CD14-positive monocyte (primary cell): ENCODE data around the gene MEF2B. TPM values are rescaled to one million over a fixed set of nuclear protein-coding genes. Genes with fewer than 3 reads are reported as not detected.

Experiments used
- DNase-seq, 3 donors: peaks; one replicate each; pipeline ENCODE4 v3.0.0-alpha.2; 2011 to 2022
- H2AFZ ChIP-seq: 2 replicates; pipeline ENCODE4 v1.6.0; 2012; ENCODE audit warnings: mild to moderate bottlenecking, low read depth, low read length, inconsistent platforms; ENCODE audit not compliant: insufficient read depth, poor library complexity, severe bottlenecking
- H3K27ac ChIP-seq, 2 donors: 1 replicate in 1 of 2; 2 replicates in 1 of 2; pipeline ENCODE4 v1.5.1; 2012 to 2013; ENCODE audit warnings: low read length in 2 of 2, control low read depth in 1 of 2, inconsistent platforms in 1 of 2, low read depth in 1 of 2, mild to moderate bottlenecking in 1 of 2
- H3K27me3 ChIP-seq, 2 donors: one replicate each; pipeline versions ENCODE4 v1.6.0 to v1.6.1; 2011 to 2013; ENCODE audit warnings: low read length in 2 of 2; ENCODE audit not compliant: control insufficient read depth in 2 of 2, insufficient read depth in 2 of 2
- H3K36me3 ChIP-seq, 2 donors: replicated peaks in 1 of 2; 1 replicate in 1 of 2; 2 replicates in 1 of 2; pipeline versions ENCODE4 v1.5.1 to v1.6.1; 2012 to 2013; ENCODE audit warnings: low read length in 2 of 2, control low read depth in 1 of 2, inconsistent platforms in 1 of 2, mild to moderate bottlenecking in 1 of 2; ENCODE audit not compliant: insufficient read depth in 2 of 2, control insufficient read depth in 1 of 2
- H3K4me1 ChIP-seq, 2 donors: 1 replicate in 1 of 2; 2 replicates in 1 of 2; pipeline versions ENCODE4 v1.5.1 to v1.6.1; 2012 to 2013; ENCODE audit warnings: low read length in 2 of 2, control low read depth in 1 of 2, inconsistent platforms in 1 of 2, mild to moderate bottlenecking in 1 of 2, moderate library complexity in 1 of 2; ENCODE audit not compliant: insufficient read depth in 2 of 2, control insufficient read depth in 1 of 2
- H3K4me2 ChIP-seq: replicated peaks from 2 replicates; pipeline ENCODE3; 2012; ENCODE audit warnings: low read length, moderate library complexity, mild to moderate bottlenecking; ENCODE audit not compliant: poor library complexity, severe bottlenecking; ENCODE audit errors: extremely low read depth
- H3K4me3 ChIP-seq, 3 experiments: fragments of 200-600 bp in 1 of 3; sonication (generic) in 1 of 3; replicated peaks in 1 of 3; 1 replicate in 2 of 3; 2 replicates in 1 of 3; pipeline ENCODE4 v1.5.1; 2011 to 2013; ENCODE audit warnings: low read length in 3 of 3, mild to moderate bottlenecking in 3 of 3, control low read depth in 2 of 3, low read depth in 2 of 3, inconsistent platforms in 1 of 3, moderate library complexity in 1 of 3
- H3K79me2 ChIP-seq: 2 replicates; pipeline ENCODE4 v1.6.0; 2012; ENCODE audit warnings: mild to moderate bottlenecking, control low read depth, inconsistent platforms, low read length, moderate library complexity; ENCODE audit not compliant: insufficient read depth
- H3K9ac ChIP-seq: 2 replicates; pipeline ENCODE4 v1.6.0; 2017; ENCODE audit warnings: low read length, mild to moderate bottlenecking; ENCODE audit not compliant: insufficient read depth, poor library complexity, severe bottlenecking
- H3K9me3 ChIP-seq, 2 donors: replicated peaks in 1 of 2; 1 replicate in 1 of 2; 2 replicates in 1 of 2; pipeline versions ENCODE4 v1.5.1 to v1.6.1; 2012 to 2013; ENCODE audit warnings: low read length in 2 of 2, control low read depth in 1 of 2; ENCODE audit not compliant: control insufficient read depth in 1 of 2, insufficient read depth in 1 of 2
- H4K20me1 ChIP-seq: 2 replicates; pipeline ENCODE4 v1.6.0; 2012; ENCODE audit warnings: mild to moderate bottlenecking, low read length, control low read depth, moderate library complexity; ENCODE audit not compliant: insufficient read depth
- H3K27ac Mint-ChIP-seq, 7 donors: one replicate each; pipeline ENCODE4 v1.8.0; 2020; ENCODE audit warnings: mild to moderate bottlenecking in 7 of 7, mixed read lengths in 7 of 7, moderate library complexity in 6 of 7, inconsistent platforms in 2 of 7
- H3K27me3 Mint-ChIP-seq, 3 donors: one replicate each; pipeline ENCODE4 v1.8.0; 2021 to 2022; ENCODE audit warnings: low read depth in 3 of 3, mild to moderate bottlenecking in 3 of 3, mixed read lengths in 3 of 3, moderate library complexity in 3 of 3, inconsistent platforms in 1 of 3
- H3K36me3 Mint-ChIP-seq, 2 donors: one replicate each; pipeline ENCODE4 v1.8.0; 2020; ENCODE audit warnings: mixed read lengths in 2 of 2, inconsistent platforms in 1 of 2, mild to moderate bottlenecking in 1 of 2
- H3K4me1 Mint-ChIP-seq: one replicate; pipeline ENCODE4 v1.8.0; 2020; ENCODE audit warnings: mild to moderate bottlenecking, mixed read lengths
- H3K4me3 Mint-ChIP-seq, 2 donors: one replicate each; pipeline ENCODE4 v1.8.0; 2020; ENCODE audit warnings: mild to moderate bottlenecking in 2 of 2, mixed read lengths in 2 of 2, moderate library complexity in 1 of 2
- H3K9me3 Mint-ChIP-seq, 7 donors: one replicate each; pipeline ENCODE4 v1.8.0; 2020 to 2022; ENCODE audit warnings: mixed read lengths in 7 of 7, mild to moderate bottlenecking in 6 of 7, moderate library complexity in 6 of 7, inconsistent platforms in 2 of 7
- CTCF ChIP-seq: fragments of 200-600 bp; IDR thresholded peaks from one replicate; pipeline ENCODE4 v1.8.0; 2022; ENCODE audit warnings: antibody characterized with exemption, mild to moderate bottlenecking
- WGBS: methylation state at CpG from one replicate; pipeline ENCODE4 v1.1.5; 2013; ENCODE audit warnings: missing lambda C conversion rate; ENCODE audit not compliant: insufficient coverage; 5-methylcytosine and 5-hydroxymethylcytosine counted together
- intact Hi-C, 2 donors: fragments of 100-400 bp; cut with micrococcal nuclease; formaldehyde crosslinking; loops; one replicate each; pipeline versions ENCODE4 v1.15.0 to v1.15.1; 2023
- polyA plus RNA-seq, 3 donors: library from polyadenylated mRNA; depleted of rRNA in 1 of 3; unstranded in 2 of 3; stranded (reverse) in 1 of 3; fragments of 300-500 nt in 2 of 3; fragments of >200 nt in 1 of 3; fragmentation: Illumina TruSeq in 2 of 3; gene quantifications; 1 replicate in 2 of 3; 2 replicates in 1 of 3; pipeline ENCODE4 v1.2.3, GENCODE V29; 2012 to 2021

MEF2B gene
- polyA plus RNA-seq, 3 donors: 0.15 to 1.8 (median 0.30) TPM

- no peak overlapping the region for H3K9ac ChIP-seq
- H3K4me1 ChIP-seq: no peaks in the 10 kb centered on the region
- no peaks in the 10 kb centered on the region for H3K79me2 ChIP-seq
- TF ChIP-seq CTCF: no peak
- no peaks in the 10 kb centered on the region for H4K20me1 ChIP-seq
- Mint-ChIP-seq H3K27ac (no peak overlapping the region), H3K27me3 (peaks cover 0 to 3% (median 2%) of the 10 kb centered on the region in 3 donors), H3K9me3 (peaks cover 0 to 3% (median 0%) of the 10 kb centered on the region in 7 donors), H3K4me3 (no peak overlapping the region), H3K4me1 (no peaks in the 10 kb centered on the region), H3K36me3 (peaks cover 10 to 13% of the 10 kb centered on the region in 2 donors)
- H2AFZ ChIP-seq: no peak overlapping the region
- H3K9me3 ChIP-seq: peaks cover 0 to 4% of the 10 kb centered on the region in 2 donors
- no peak overlapping the region for H3K4me3 ChIP-seq
- no peak overlapping the region for H3K4me2 ChIP-seq
- H3K27ac ChIP-seq: no peak overlapping the region
- peaks cover 0 to 7% of the 10 kb centered on the region in 2 donors for H3K36me3 ChIP-seq
- DNase-seq: no peak
- 13% methylated on average over 11 of the region's 26 CpGs for WGBS
- intact Hi-C loops: no loop called here
- H3K27me3 ChIP-seq: no peaks in the 10 kb centered on the region
Observed at GRCh38 chr19:19160461-19161035, 9.5 kb downstream of the MEF2B start.

- H3K4me1 ChIP-seq: no peaks in the 10 kb centered on the region
- intact Hi-C loops: no loop called here
- no CpG with 5 or more reads among the region's 4 CpGs for WGBS
- Mint-ChIP-seq H3K36me3 (peaks cover 14 to 17% of the 10 kb centered on the region in 2 donors), H3K9me3 (peaks cover 0 to 8% (median 0%) of the 10 kb centered on the region in 7 donors), H3K4me3 (no peak overlapping the region), H3K27me3 (peaks cover 0 to 3% (median 2%) of the 10 kb centered on the region in 3 donors), H3K27ac (peak overlapping the region in 1 of 7 donors; percentile 59), H3K4me1 (no peaks in the 10 kb centered on the region)
- no peak for DNase-seq
- peaks cover 0 to 7% of the 10 kb centered on the region in 2 donors for H3K36me3 ChIP-seq
- H3K79me2 ChIP-seq: no peaks in the 10 kb centered on the region
- no peak overlapping the region for H2AFZ ChIP-seq
- no peak overlapping the region for H3K4me3 ChIP-seq
- no peak overlapping the region for H3K9ac ChIP-seq
- no peak overlapping the region for H3K4me2 ChIP-seq
- no peak overlapping the region for H3K27ac ChIP-seq
- H4K20me1 ChIP-seq: no peaks in the 10 kb centered on the region
- H3K27me3 ChIP-seq: no peaks in the 10 kb centered on the region
- TF ChIP-seq CTCF: no peak
- peaks cover 0 to 4% of the 10 kb centered on the region in 2 donors for H3K9me3 ChIP-seq
Observed at GRCh38 chr19:19159534-19159933, 10.5 kb downstream of the MEF2B start.
